WTC11 (cell line): ENCODE results near the gene FER1L5. TPM values are rescaled to one million over a fixed set of nuclear protein-coding genes. Genes with fewer than 3 reads are reported as not detected.

Experiments
- ATAC-seq: fragments of 200-7000 bp; cut with Tn5 transposase; 2 replicates; pipeline ENCODE4 v1.10.0; 2021; ENCODE audit warnings: mild to moderate bottlenecking, moderate library complexity
- CTCF ChIA-PET: fragments of 300-600 bp; sonication (Branson Sonifier 250); formaldehyde crosslinking; loops from one replicate; lab custom pipeline; 2021; ENCODE audit warnings: antibody characterized with exemption; lab: Charles Lee
- POLR2A ChIA-PET: fragments of 350-600 bp; sonication (Branson Sonifier 250); formaldehyde crosslinking; loops from one replicate; lab custom pipeline; 2021; ENCODE audit warnings: antibody characterized with exemption; lab: Charles Lee
- DNase-seq: peaks from one replicate; pipeline ENCODE4 v3.0.0; 2021; ENCODE audit warnings: low spot score
- H3K27ac Mint-ChIP-seq: 2 replicates; pipeline ENCODE4 v1.8.0; 2021; ENCODE audit warnings: mixed read lengths
- H3K27me3 Mint-ChIP-seq: 2 replicates; pipeline ENCODE4 v1.8.0; 2021; ENCODE audit warnings: low read depth, mild to moderate bottlenecking, moderate library complexity, mixed read lengths
- H3K36me3 Mint-ChIP-seq: 2 replicates; pipeline ENCODE4 v1.8.0; 2021; ENCODE audit warnings: mixed read lengths
- H3K4me1 Mint-ChIP-seq: 2 replicates; pipeline ENCODE4 v1.8.0; 2022; ENCODE audit warnings: mixed read lengths
- H3K4me3 Mint-ChIP-seq: 2 replicates; pipeline ENCODE4 v1.8.0; 2021; ENCODE audit warnings: mild to moderate bottlenecking, moderate library complexity, mixed read lengths
- H3K9me3 Mint-ChIP-seq: 2 replicates; pipeline ENCODE4 v1.8.0; 2021; ENCODE audit warnings: mixed read lengths
- AFF4 ChIP-seq: sonication (generic); formaldehyde crosslinking; IDR thresholded peaks from 2 replicates; pipeline ENCODE4 v1.8.1; 2023; ENCODE audit warnings: mild to moderate bottlenecking, missing genetic modification reagents, borderline replicate concordance
- E2F4 ChIP-seq: sonication (generic); formaldehyde crosslinking; IDR thresholded peaks from 2 replicates; pipeline ENCODE4 v1.8.1; 2022; ENCODE audit warnings: low read depth, mild to moderate bottlenecking, moderate library complexity, missing genetic modification reagents, borderline replicate concordance
- E2F5 ChIP-seq: sonication (generic); formaldehyde crosslinking; IDR thresholded peaks from 2 replicates; pipeline ENCODE4 v1.8.1; 2022; ENCODE audit warnings: mild to moderate bottlenecking, moderate library complexity, missing genetic modification reagents
- ELF4 ChIP-seq: sonication (generic); formaldehyde crosslinking; IDR thresholded peaks from 2 replicates; pipeline ENCODE4 v1.8.1; 2022; ENCODE audit warnings: low read depth, mild to moderate bottlenecking, moderate library complexity, missing genetic modification reagents
- EMX1 ChIP-seq: fragments of 250-450 bp; sonication (Bioruptor Pico); IDR thresholded peaks from 2 replicates; pipeline ENCODE4 v1.8.0; 2021; ENCODE audit warnings: mild to moderate bottlenecking
- ETV6 ChIP-seq: sonication (generic); formaldehyde crosslinking; IDR thresholded peaks from 2 replicates; pipeline ENCODE4 v1.8.1; 2022; ENCODE audit warnings: mild to moderate bottlenecking, missing genetic modification reagents
- GABPB1 ChIP-seq: sonication (generic); formaldehyde crosslinking; IDR thresholded peaks from 2 replicates; pipeline ENCODE4 v1.8.1; 2023; ENCODE audit warnings: mild to moderate bottlenecking, missing genetic modification reagents
- HMGA2 ChIP-seq: fragments of 250-450 bp; sonication (Bioruptor Pico); IDR thresholded peaks from 2 replicates; pipeline ENCODE4 v1.4.0; 2021; ENCODE audit warnings: mild to moderate bottlenecking, moderate library complexity
- KAT7 ChIP-seq: sonication (generic); formaldehyde crosslinking; IDR thresholded peaks from 2 replicates; pipeline ENCODE4 v1.8.1; 2023; ENCODE audit warnings: missing genetic modification reagents, mild to moderate bottlenecking, borderline replicate concordance
- MAX ChIP-seq: sonication (generic); formaldehyde crosslinking; IDR thresholded peaks from 2 replicates; pipeline ENCODE4 v1.8.0; 2022; ENCODE audit warnings: mild to moderate bottlenecking, missing genetic modification reagents
- NFATC4 ChIP-seq: fragments of 250-450 bp; sonication (Bioruptor Pico); IDR thresholded peaks from 2 replicates; pipeline ENCODE4 v1.9.0; 2021; ENCODE audit warnings: mild to moderate bottlenecking
- NFYB ChIP-seq: sonication (generic); formaldehyde crosslinking; conservative IDR thresholded peaks from 2 replicates; pipeline ENCODE4 v1.8.0; 2022; ENCODE audit warnings: low read depth, missing genetic modification reagents
- RELA ChIP-seq: sonication (generic); formaldehyde crosslinking; IDR thresholded peaks from 2 replicates; pipeline ENCODE4 v1.8.1; 2022; ENCODE audit warnings: missing genetic modification reagents, mild to moderate bottlenecking, borderline replicate concordance
- RORB ChIP-seq: fragments of 250-450 bp; sonication (Bioruptor Pico); IDR thresholded peaks from 2 replicates; pipeline ENCODE4 v1.9.0; 2021; ENCODE audit warnings: mild to moderate bottlenecking
- SP1 ChIP-seq: sonication (generic); formaldehyde crosslinking; conservative IDR thresholded peaks from 2 replicates; pipeline ENCODE4 v1.8.1; 2022; ENCODE audit warnings: missing genetic modification reagents
- TEAD4 ChIP-seq: sonication (generic); formaldehyde crosslinking; IDR thresholded peaks from 2 replicates; pipeline ENCODE4 v1.8.0; 2022; ENCODE audit warnings: mild to moderate bottlenecking, missing genetic modification reagents
- ZBTB21 ChIP-seq: sonication (generic); formaldehyde crosslinking; IDR thresholded peaks from 2 replicates; pipeline ENCODE4 v1.8.1; 2023; ENCODE audit warnings: mild to moderate bottlenecking, missing genetic modification reagents, borderline replicate concordance
- ZNF219 ChIP-seq: sonication (generic); formaldehyde crosslinking; IDR thresholded peaks from 2 replicates; pipeline ENCODE4 v1.8.0; 2023; ENCODE audit warnings: missing genetic modification reagents, mild to moderate bottlenecking, borderline replicate concordance
- ZNF317 ChIP-seq: sonication (generic); formaldehyde crosslinking; IDR thresholded peaks from 2 replicates; pipeline ENCODE4 v1.8.1; 2023; ENCODE audit warnings: low read depth, mild to moderate bottlenecking, moderate library complexity, missing genetic modification reagents, borderline replicate concordance
- ZNF532 ChIP-seq: fragments of 250-450 bp; sonication (Bioruptor Pico); IDR thresholded peaks from 2 replicates; pipeline ENCODE4 v1.9.0; 2021; ENCODE audit warnings: mild to moderate bottlenecking, borderline replicate concordance
- total RNA-seq: library from RNA; stranded (reverse); gene quantifications from 3 replicates; pipeline ENCODE4 v1.2.3, GENCODE V29; 2021

Gene FER1L5
- total RNA-seq, 1 experiment from 2014 or later = 1.4 TPM

GRCh38 chr2:96601382-96602292 lies 40.9 kb upstream of the FER1L5 start:
- no peaks in the 10 kb centered on the region for H3K9me3 Mint-ChIP-seq
- H3K4me1 Mint-ChIP-seq = no peaks in the 10 kb centered on the region
- no peak overlapping the region for H3K27ac Mint-ChIP-seq
- ATAC-seq (no peak), DNase-seq (no peak)
- peaks cover 83% of the 10 kb centered on the region for H3K36me3 Mint-ChIP-seq
- H3K27me3 Mint-ChIP-seq = no peaks in the 10 kb centered on the region
- TF ChIP-seq HMGA2 (CRISPR knock-in tag) (no peak), GABPB1 (CRISPR knock-in tag) (peak; percentile 62)
- ChIA-PET CTCF (interaction anchor here (0.8 to 1.8 kb wide), 2 partner anchors 48 to 52 kb away, joined by 3 to 6 read pairs; no protein-coding TSS in a partner anchor), POLR2A (interaction anchor here (0.6 kb wide), 1 partner anchor 1090 kb away, joined by 3 read pairs; no protein-coding TSS in a partner anchor)
- H3K4me3 Mint-ChIP-seq = no peak overlapping the region

- CTCF ChIA-PET = interaction anchor here (0.8 to 1.8 kb wide), 2 partner anchors 48 to 52 kb away, joined by 3 to 6 read pairs; no protein-coding TSS in a partner anchor
- ATAC-seq (no peak), DNase-seq (peak; percentile 24)
- TF ChIP-seq ZNF532 (CRISPR knock-in tag) (no peak), RELA (no peak), ZBTB21 (CRISPR knock-in tag) (no peak), GABPB1 (CRISPR knock-in tag) (no peak), TEAD4 (CRISPR knock-in tag) (no peak), ZNF317 (CRISPR knock-in tag) (no peak)
- no peaks in the 10 kb centered on the region for H3K27me3 Mint-ChIP-seq
- POLR2A ChIA-PET = no interaction called here
- H3K4me1 Mint-ChIP-seq = no peaks in the 10 kb centered on the region
- H3K36me3 Mint-ChIP-seq = peaks cover 83% of the 10 kb centered on the region
- H3K9me3 Mint-ChIP-seq = no peaks in the 10 kb centered on the region
- no peak overlapping the region for H3K27ac Mint-ChIP-seq
- no peak overlapping the region for H3K4me3 Mint-ChIP-seq
Measured at GRCh38 chr2:96602330-96602823, 40.2 kb upstream of the FER1L5 start.

GRCh38 chr2:96604104-96604503 lies 38.5 kb upstream of the FER1L5 start:
- Mint-ChIP-seq H3K9me3 (no peaks in the 10 kb centered on the region), H3K27me3 (no peaks in the 10 kb centered on the region), H3K4me1 (no peaks in the 10 kb centered on the region), H3K36me3 (peaks cover 89% of the 10 kb centered on the region), H3K4me3 (no peak overlapping the region), H3K27ac (no peak overlapping the region)
- ChIA-PET CTCF (interaction anchor here (0.6 to 1.4 kb wide), 7 partner anchors 39 to 254 kb away, joined by 3 to 5 read pairs (median 4); partner anchors contain the start of genes ANKRD39, CNNM4 and FER1L5), POLR2A (no interaction called here)
- DNase-seq (peak; percentile 24), ATAC-seq (peak; percentile 74)
- TF ChIP-seq KAT7 (no peak), ZNF219 (no peak), TEAD4 (CRISPR knock-in tag) (no peak), RORB (no peak), AFF4 (CRISPR knock-in tag) (no peak), ETV6 (CRISPR knock-in tag) (no peak), E2F4 (CRISPR knock-in tag) (no peak), NFATC4 (CRISPR knock-in tag) (no peak), SP1 (CRISPR knock-in tag) (no peak), E2F5 (CRISPR knock-in tag) (no peak), EMX1 (CRISPR knock-in tag) (no peak), NFYB (CRISPR knock-in tag) (no peak), ELF4 (CRISPR knock-in tag) (no peak), MAX (no peak)
